Measurements from ENCODE around the gene PPFIBP2.

PPFIBP2 gene

GRCh38 chr11:7513234-7514098 is at the start of gene PPFIBP2:
TSS of gene PPFIBP2 (plus strand) at chr11:7513999. CDS start at chr11:7549476, 35,477 bp downstream.
- no peak for FAIRE-seq

DNA sequence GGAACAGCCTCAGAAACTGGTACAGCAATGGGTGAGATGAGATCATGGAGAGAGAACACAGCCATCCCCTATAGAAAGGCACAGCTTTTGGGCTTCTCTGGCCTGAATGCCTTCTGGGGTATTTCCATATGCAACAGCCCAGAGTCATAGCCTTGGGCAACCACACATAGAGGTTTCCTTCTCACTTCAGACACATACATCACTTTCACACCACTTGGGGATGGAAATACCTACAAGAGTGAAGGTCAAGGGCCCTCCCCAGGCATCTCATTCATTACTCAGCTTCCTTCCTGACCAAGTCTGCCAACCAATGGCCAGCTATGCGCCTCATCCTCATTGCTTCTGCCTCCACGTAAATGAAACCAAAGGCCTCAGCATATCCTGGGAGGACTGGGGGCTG is 46.1 kb upstream of the PPFIBP2 start:
- FAIRE-seq, result no peak

- FAIRE-seq, result no peak
Measured at GRCh38 chr11:7469351-7469865, 44.4 kb upstream of the PPFIBP2 start.

DNA sequence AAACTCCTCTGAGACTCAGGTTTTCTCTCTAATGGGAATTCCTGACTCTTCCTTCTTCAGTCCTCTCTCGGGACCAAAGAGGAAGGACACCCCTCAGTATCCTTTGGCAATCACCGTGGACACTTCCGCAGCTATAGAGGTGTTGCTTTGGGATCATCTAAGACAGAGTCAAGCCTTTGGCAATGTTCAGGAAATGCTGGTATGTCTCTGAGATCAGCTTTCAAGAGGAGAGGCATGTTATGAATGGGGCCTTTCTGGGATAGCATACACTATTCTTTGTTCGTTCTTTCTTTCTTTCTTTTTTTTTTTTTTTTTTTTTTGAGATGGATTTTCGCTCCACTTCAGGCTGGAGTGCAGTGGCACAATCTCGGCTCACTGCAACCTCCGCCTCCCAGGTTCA is 42.7 kb upstream of the PPFIBP2 start:
- no peak for FAIRE-seq

- FAIRE-seq, result no peak
Measured at GRCh38 chr11:7473717-7474116, 40.1 kb upstream of the PPFIBP2 start.

- FAIRE-seq, result no peak
Measured at GRCh38 chr11:7480113-7480512, 33.7 kb upstream of the PPFIBP2 start.

DNA sequence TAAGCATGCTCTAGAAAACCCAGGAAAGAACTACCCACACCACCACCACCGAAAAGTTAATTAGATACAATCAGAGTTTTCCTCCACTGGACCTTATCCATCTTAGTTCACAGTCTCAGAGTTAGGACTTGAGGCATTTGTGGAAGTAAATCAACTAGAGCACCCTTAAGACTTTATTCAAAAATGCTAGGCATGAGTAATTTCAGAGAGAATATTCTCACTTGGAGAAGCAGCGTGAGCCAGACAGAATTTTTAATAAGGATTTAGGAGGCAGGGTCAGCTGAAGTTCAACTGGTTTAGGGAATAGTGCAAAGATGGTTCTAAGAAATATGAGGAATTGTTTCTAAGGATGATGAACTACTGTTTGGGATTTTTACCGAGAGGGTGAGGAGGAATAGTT is 29.7 kb upstream of the PPFIBP2 start:
- FAIRE-seq, result no peak

DNA sequence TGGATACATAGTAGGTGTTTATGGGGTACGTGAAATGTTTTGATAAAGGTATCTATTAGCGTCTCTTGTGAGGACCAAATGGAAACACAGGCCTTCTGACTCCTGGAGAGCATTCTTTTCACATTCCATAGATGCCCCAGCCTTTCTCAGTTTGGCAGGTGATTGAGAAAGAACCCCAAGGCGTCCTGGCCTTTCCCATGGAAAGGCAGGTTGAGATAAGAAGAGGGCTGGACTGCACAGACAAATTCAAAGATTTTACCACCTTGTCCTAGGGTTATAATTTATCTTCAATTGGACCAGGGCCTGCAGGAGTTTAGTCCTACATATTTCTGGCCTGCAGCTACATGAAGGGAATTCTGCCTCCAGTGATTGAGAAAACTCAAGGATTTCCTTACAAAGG is 29.2 kb upstream of the PPFIBP2 start:
- FAIRE-seq, result no peak

GRCh38 chr11:7485186-7486097 is 28.4 kb upstream of the PPFIBP2 start, which contains the start of gene OLFML1:
TSS of gene OLFML1 (plus strand) at chr11:7485506. CDS start at chr11:7485876, 370 bp downstream.
- FAIRE-seq, result no peak

DNA sequence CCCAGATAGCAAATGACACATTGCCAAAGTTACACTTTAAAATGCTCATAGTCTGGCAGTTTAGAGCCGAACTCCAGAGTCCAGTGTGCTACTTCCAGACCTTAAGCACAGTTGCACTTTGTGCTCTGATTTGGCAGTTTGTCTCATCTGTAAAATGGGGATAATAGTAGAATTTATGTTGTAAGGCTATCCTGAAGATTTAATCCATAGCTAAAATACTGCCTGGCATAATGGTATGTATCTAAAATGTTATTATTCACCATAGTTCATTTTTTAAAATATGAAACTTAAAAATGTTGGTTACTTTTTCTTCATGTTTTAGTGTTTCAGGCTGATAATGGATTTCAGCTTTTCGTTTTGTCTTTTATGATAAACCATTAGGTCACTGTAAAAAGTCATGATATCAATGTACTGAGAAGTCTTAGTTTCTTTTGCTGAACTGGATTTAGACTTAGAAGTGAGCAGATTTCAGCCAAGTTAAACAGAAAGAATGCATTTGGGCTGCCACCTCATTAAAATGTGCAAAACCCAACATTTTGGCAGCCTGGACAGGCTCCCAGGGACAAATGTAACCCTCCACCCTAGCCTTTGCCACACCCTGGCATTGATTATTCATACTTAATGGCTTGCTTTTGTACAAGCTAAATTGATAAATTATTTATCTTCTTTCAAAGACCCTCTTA is 27.6 kb upstream of the PPFIBP2 start:
- FAIRE-seq, result no peak

- no peak for FAIRE-seq
Measured at GRCh38 chr11:7486781-7487140, 27.0 kb upstream of the PPFIBP2 start.

- FAIRE-seq, result no peak
Measured at GRCh38 chr11:7487360-7487759, 26.4 kb upstream of the PPFIBP2 start.

GRCh38 chr11:7488681-7489080 is 25.1 kb upstream of the PPFIBP2 start:
- FAIRE-seq, result no peak

DNA sequence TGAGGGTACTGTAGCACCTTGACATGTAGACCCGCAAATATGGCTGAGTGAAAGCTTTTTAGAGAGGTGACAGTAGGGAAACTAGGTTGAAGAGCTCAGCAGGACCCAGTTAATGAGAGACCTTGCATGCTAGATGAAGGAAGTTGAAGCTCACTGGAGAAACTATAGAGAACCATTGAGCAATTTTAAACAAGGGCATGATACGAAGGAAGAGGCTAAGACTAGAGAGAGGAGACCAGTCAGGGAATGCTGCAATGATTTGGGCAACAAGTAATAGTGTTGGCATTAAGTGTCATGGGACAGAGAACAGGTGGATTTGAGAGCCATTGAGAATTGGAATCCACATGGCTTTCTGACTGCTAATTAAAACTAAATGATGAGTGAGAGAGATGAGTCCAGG is 24.4 kb upstream of the PPFIBP2 start:
- no peak for FAIRE-seq

DNA sequence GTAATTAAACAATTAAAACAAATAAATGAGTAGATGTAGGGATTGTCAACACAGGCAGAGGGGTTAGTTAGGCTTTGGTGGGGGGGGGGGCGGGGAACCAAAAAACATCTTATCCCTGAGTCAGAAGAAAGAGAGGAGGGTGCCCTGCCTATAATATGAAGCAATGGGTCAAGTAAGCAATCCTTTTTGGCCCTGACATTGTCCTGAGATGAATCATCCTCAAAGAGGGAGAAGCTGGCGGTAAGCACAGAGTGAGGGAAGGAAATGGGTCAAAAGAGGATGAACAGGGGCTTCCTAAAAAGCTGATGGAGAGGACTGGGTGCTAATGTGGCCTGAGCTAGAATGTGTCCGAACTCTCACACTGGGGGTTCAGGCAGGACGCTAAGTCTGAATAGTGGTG is 23.7 kb upstream of the PPFIBP2 start:
- FAIRE-seq, result no peak

DNA sequence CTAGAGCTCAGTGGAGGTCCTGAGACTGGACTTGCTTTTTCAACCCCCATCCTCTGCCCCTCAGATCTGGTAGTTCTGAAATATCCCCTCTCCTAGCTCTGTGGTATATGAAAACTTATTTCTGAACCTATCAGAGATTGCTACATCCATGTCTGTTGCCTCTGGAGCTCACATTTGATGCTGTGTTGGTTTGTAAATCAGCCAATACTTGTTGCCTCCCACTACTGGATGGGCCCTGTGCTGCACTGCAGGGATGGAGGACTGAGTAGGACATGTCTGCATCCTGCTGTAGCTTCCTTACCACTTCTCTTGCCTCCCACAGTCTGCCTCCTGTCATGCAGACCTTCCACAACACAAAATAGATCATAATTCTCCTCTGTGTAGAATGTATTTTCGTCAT is 23.3 kb upstream of the PPFIBP2 start:
- FAIRE-seq, result no peak

DNA sequence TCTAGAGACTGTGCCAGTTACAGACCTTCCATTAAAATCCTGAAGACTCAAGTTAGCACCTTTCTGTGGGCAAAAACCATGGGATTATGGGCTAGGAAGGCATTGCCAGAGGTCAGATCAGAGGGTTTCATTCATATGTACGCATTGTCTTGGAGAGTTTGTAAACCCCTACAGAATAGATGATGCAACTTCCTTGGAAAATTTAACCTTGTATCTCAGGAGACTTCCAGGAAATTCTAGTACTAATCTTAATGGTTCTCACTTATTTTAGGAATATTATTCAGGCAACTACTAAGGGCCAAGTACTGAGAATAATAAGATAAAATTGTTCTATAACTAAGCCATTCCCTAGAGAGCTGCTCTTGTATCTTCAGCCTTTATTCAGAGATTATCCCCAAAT is 21.5 kb upstream of the PPFIBP2 start:
- FAIRE-seq, result no peak

- FAIRE-seq, result no peak
Measured at GRCh38 chr11:7493670-7494069, 20.1 kb upstream of the PPFIBP2 start.

DNA sequence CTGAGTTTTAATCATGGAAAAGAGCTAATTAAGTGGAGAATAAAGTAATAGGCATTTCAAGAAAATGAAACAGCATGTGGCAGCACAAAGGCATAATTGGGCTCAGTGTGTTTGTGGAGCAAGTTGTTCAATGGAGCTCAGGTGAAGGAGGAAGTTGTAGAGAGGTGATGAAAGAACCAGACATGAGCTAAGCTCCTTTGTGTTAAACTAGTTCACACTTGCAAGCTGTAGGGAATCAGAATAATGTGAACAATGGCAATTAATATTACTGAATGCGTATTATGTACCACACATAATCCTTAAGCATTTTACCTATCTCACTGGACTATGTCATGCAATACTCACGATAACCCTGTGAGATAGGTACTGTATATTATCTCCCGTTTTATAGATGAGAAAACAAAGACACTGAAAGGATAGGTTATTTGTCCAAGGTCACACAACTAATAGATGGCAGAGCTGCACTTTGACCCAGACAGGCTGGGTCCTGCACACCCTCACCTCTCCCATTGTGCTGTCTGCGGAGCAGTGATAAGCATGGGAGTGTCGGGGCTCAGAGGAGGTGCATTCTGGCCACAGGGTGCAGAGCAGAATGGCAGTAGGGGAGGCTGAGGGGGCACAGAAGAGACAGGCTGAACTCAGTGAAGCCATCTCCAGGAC is 19.6 kb upstream of the PPFIBP2 start:
- no peak for FAIRE-seq

GRCh38 chr11:7495882-7496551 is 17.8 kb upstream of the PPFIBP2 start:
- FAIRE-seq, result no peak

DNA sequence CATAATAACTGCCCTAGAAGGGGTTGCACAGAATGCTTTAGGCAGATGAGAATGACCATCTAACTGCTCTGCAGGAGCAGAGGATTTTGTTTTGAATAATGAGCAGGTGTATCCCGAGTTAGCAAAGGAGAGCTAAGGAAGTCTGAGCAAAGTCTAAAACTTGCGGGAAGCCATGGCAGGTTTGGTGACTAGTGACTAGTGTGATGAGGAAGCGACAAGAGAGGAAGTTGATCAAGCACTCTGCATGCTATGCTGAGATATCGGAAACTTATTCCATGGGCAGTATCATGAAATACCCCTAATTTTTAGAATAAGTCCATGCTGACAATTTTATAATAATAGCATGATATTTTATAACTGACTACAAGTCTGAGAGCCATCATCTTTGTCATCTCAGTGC is 15.6 kb upstream of the PPFIBP2 start:
- FAIRE-seq, result no peak

DNA sequence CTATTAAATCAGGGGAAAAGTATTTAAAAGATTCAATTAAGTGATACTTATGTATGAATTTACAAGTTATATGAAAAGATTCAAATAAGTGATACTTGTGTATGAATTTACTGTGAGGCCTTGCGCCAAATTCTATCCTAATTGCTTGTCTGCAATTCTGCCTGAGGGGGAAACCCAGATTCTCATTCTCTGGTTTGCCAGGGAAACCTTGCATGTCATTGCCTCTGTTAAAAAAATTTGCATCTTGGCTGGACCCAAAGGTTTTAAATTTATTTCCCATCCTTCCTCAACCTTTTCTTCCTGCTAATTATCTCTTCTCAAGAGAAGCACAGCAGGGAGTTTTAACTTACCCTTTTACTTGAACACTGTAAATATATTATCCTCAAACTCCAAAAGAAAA is 14.7 kb upstream of the PPFIBP2 start:
- no peak for FAIRE-seq
